Nephron progenitor cell (in vitro differentiated cells): ENCODE measurements around the gene HTT.

Experiments used
- DNase-seq: peaks from one replicate; pipeline ENCODE4 v3.0.0; 2021
- H3K27ac Mint-ChIP-seq: 2 replicates; pipeline ENCODE4 v1.8.0; 2021; ENCODE audit warnings: mild to moderate bottlenecking, moderate library complexity, mixed read lengths
- H3K27me3 Mint-ChIP-seq: 2 replicates; pipeline ENCODE4 v1.8.0; 2021; ENCODE audit warnings: mild to moderate bottlenecking, low read depth, mixed read lengths; ENCODE audit not compliant: poor library complexity
- H3K36me3 Mint-ChIP-seq: 2 replicates; pipeline ENCODE4 v1.8.0; 2021; ENCODE audit warnings: low read depth, mixed read lengths
- H3K4me1 Mint-ChIP-seq: 2 replicates; pipeline ENCODE4 v1.8.0; 2021; ENCODE audit warnings: mixed read lengths
- H3K4me3 Mint-ChIP-seq: 2 replicates; pipeline ENCODE4 v1.8.0; 2021; ENCODE audit warnings: mild to moderate bottlenecking, moderate library complexity, mixed read lengths
- H3K9me3 Mint-ChIP-seq: 2 replicates; pipeline ENCODE4 v1.8.0; 2021; ENCODE audit warnings: mild to moderate bottlenecking, moderate library complexity, mixed read lengths
- TF ChIP-seq, protein P1 (sequence below): fragments of 200-600 bp; sonication (generic); IDR thresholded peaks from 2 replicates; pipeline ENCODE4 v1.5.0; 2021; ENCODE audit warnings: antibody characterized with exemption

Gene HTT

DNA sequence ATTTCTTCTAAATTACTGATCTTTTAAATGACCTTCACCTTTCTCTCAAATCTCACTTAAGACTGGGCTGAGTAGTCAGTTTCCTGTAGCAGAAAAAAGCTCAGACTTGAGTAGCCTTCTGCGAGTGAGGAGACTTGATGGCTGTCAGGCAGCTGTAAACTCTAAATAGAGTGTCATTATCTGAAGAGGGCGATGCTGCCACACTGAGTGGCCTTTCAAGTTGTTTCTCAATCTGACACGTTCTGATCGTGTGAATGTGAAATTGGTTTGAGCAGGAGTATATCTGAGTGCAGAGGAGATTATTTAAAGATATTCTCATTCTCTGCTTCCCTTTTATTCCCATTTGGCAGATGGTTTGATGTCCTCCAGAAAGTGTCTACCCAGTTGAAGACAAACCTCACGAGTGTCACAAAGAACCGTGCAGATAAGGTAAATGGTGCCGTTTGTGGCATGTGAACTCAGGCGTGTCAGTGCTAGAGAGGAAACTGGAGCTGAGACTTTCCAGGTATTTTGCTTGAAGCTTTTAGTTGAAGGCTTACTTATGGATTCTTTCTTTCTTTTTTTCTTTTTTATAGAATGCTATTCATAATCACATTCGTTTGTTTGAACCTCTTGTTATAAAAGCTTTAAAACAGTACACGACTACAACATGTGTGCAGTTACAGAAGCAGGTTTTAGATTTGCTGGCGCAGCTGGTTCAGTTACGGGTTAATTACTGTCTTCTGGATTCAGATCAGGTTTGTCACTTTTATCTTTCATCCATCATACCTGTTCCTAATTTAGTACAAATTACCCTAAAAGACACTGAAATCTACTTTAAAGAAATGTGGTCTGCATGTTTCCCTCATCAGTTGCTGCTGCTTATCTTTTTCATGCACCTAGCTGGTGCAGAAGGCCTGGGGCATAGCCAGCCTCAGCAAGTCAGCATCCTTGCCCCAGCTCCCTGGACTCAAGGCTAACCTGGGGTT, 100.2 kb downstream of the HTT start:
- DNase-seq = no peak
- Mint-ChIP-seq H3K27me3 (no peaks in the 10 kb centered on the region), H3K4me1 (peaks cover 66% of the 10 kb centered on the region), H3K4me3 (no peak overlapping the region), H3K9me3 (peaks cover 12% of the 10 kb centered on the region), H3K36me3 (peaks cover 68% of the 10 kb centered on the region), H3K27ac (peak overlapping the region; percentile 67)
- TF ChIP-seq, protein P1, sequence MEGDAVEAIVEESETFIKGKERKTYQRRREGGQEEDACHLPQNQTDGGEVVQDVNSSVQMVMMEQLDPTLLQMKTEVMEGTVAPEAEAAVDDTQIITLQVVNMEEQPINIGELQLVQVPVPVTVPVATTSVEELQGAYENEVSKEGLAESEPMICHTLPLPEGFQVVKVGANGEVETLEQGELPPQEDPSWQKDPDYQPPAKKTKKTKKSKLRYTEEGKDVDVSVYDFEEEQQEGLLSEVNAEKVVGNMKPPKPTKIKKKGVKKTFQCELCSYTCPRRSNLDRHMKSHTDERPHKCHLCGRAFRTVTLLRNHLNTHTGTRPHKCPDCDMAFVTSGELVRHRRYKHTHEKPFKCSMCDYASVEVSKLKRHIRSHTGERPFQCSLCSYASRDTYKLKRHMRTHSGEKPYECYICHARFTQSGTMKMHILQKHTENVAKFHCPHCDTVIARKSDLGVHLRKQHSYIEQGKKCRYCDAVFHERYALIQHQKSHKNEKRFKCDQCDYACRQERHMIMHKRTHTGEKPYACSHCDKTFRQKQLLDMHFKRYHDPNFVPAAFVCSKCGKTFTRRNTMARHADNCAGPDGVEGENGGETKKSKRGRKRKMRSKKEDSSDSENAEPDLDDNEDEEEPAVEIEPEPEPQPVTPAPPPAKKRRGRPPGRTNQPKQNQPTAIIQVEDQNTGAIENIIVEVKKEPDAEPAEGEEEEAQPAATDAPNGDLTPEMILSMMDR = no peak

DNA sequence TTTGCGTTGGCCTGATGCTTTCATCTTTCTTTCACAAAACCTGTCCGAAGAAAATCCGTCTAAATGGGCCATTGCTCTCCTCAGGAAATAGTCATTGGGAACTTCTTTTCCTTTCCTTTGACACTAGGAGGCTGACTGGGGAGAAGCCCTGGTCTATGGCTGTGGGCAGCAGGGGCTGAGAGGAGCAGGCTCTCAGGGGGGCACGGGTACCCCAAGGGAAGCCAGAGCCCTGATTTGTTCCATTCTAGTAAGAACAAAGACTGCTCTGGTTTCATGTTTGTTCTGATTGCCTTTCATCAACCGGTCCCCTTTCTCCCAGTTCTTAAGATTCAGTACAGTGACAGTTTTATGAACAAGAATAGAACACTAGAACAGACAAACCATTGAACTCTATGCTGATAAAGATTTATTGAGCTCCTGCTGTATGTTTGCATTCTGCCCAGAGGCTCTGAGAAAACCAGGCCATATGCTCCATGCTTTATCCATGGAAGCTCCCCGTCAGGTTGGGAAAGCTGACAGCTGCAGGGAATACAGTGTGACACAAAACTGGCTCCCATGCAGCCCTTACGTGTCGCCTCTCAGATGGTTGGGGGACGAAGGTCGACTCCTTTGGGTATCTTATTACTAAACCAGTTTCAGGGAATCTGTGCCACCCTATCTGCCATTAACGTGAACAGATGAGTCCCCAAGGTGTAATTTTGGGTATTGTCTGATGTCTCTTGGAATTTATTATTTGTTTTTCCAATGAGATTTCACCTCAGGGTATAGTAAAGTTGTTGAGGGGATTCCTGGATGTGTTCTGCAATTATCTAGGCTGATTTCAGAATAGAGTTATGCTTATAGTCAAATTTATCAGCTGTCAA, 102.1 kb downstream of the HTT start:
- TF ChIP-seq, protein P1 = no peak
- peak overlapping the region; percentile 28 for H3K4me3 Mint-ChIP-seq
- no peaks in the 10 kb centered on the region for H3K27me3 Mint-ChIP-seq
- H3K27ac Mint-ChIP-seq = peak overlapping the region; percentile 76
- peaks cover 65% of the 10 kb centered on the region for H3K36me3 Mint-ChIP-seq
- peaks cover 75% of the 10 kb centered on the region for H3K4me1 Mint-ChIP-seq
- DNase-seq = peak; percentile 46
- H3K9me3 Mint-ChIP-seq = no peaks in the 10 kb centered on the region

DNA sequence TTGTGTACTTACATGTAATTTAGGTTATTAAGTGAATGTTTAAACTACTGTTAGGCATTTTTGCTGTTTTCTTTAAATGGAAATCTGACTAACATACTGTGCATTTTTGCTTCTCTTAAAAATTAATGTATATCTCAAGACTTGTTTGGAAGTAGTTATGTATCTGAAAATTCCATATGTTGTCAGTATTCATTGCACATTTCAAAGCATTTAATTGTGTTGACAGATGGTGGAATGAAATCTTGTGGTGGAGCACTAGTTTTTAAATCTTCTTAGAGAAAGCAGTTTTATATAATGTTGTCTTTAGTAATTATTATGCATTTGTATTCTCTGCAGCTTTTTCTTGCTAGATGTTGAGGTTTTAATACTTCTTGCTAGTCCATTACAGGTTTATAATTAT, 102.9 kb downstream of the HTT start:
- Mint-ChIP-seq H3K9me3 (no peaks in the 10 kb centered on the region), H3K27me3 (no peaks in the 10 kb centered on the region), H3K4me3 (peak overlapping the region; percentile 28), H3K36me3 (peaks cover 63% of the 10 kb centered on the region), H3K27ac (no peak overlapping the region), H3K4me1 (peaks cover 75% of the 10 kb centered on the region)
- no peak for DNase-seq
- TF ChIP-seq, protein P1 = no peak

DNA sequence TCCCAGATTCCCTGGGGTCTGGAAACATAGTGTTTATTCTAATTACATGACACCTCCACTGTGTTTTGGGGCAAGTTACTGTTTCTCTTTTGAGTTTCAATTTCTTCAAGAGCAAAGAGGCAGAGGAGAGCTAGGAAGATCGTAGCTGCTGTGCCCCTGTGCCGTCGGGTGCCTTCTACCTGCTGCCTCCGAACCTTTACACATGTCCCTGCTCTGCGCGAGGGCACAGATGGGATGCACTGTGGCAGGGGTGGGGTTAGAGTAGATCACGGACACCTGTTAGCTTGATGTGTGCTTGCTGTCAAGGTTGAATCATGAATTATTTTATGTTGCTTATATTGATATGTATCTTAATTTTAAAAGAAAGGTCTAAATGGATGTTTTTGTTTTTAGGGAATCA, 103.4 kb downstream of the HTT start:
- no peak for DNase-seq
- H3K9me3 Mint-ChIP-seq = no peaks in the 10 kb centered on the region
- H3K36me3 Mint-ChIP-seq = peaks cover 63% of the 10 kb centered on the region
- no peak overlapping the region for H3K27ac Mint-ChIP-seq
- H3K27me3 Mint-ChIP-seq = no peaks in the 10 kb centered on the region
- peak overlapping the region; percentile 11 for H3K4me3 Mint-ChIP-seq
- TF ChIP-seq, protein P1 = no peak
- peaks cover 72% of the 10 kb centered on the region for H3K4me1 Mint-ChIP-seq

DNA sequence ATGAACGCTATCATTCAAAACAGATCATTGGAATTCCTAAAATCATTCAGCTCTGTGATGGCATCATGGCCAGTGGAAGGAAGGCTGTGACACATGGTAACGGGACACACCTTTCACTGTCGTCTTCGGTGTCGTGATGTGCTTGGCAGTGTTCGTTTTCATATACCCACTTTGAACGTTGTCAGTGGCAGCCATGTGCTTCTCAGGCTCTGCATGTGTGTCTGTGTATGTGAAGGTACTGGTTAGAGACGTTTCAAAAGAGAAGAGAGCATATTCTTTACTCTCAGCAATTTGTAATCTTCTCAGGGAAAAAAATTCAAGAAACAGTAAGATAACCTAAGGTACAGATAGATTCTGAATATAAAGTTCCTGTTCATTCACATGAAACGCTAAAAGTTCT, 103.9 kb downstream of the HTT start:
- Mint-ChIP-seq H3K4me1 (peaks cover 68% of the 10 kb centered on the region), H3K27ac (no peak overlapping the region), H3K27me3 (no peaks in the 10 kb centered on the region), H3K4me3 (no peak overlapping the region), H3K36me3 (peaks cover 60% of the 10 kb centered on the region), H3K9me3 (no peaks in the 10 kb centered on the region)
- TF ChIP-seq, protein P1 = no peak
- DNase-seq = no peak
